GM12878 (cell line): ENCODE results near the gene JRKL. TPM values are rescaled to one million over a fixed set of nuclear protein-coding genes. Genes with fewer than 3 reads are reported as not detected.

ENCODE experiments used
- CBFB ChIP-seq: IDR thresholded peaks from 2 replicates; pipeline ENCODE4 v1.6.1; 2016; ENCODE audit warnings: antibody characterized with exemption, low read depth
- CREB1 ChIP-seq: IDR thresholded peaks from 2 replicates; pipeline ENCODE4 v1.6.1; 2012; ENCODE audit warnings: low read depth, mild to moderate bottlenecking, inconsistent platforms
- EGR1 ChIP-seq, 2 experiments: IDR thresholded peaks; 1 replicate in 1 of 2; 2 replicates in 1 of 2; pipeline ENCODE4 v1.6.1; 2011 to 2012; ENCODE audit warnings: low read depth in 2 of 2, low read length in 2 of 2, borderline replicate concordance in 1 of 2, mild to moderate bottlenecking in 1 of 2, moderate library complexity in 1 of 2
- HDGF ChIP-seq: fragments of 450-650 bp; IDR thresholded peaks from 2 replicates; pipeline ENCODE4 v1.6.1; 2016; ENCODE audit warnings: antibody characterized with exemption
- IKZF1 ChIP-seq: fragments of 450-650 bp; conservative IDR thresholded peaks from 2 replicates; pipeline ENCODE4 v1.6.1; 2017; ENCODE audit warnings: antibody characterized with exemption, mild to moderate bottlenecking
- KDM1A ChIP-seq: fragments of 200-600 bp; sonication (generic); IDR thresholded peaks from 2 replicates; pipeline ENCODE4 v1.6.1; 2016; ENCODE audit warnings: borderline replicate concordance
- LARP7 ChIP-seq: fragments of 450-650 bp; IDR thresholded peaks from 2 replicates; pipeline ENCODE4 v1.6.1; 2017; ENCODE audit warnings: mild to moderate bottlenecking
- MTA2 ChIP-seq: fragments of 450-650 bp; IDR thresholded peaks from 2 replicates; pipeline ENCODE4 v1.6.1; 2016; ENCODE audit warnings: low read depth, mild to moderate bottlenecking, moderate library complexity
- MYC ChIP-seq: IDR thresholded peaks from 2 replicates; pipeline ENCODE4 v1.6.1; 2011; ENCODE audit warnings: mild to moderate bottlenecking, low read length, moderate library complexity, inconsistent platforms; ENCODE audit not compliant: insufficient read depth, insufficient replicate concordance, insufficient read length, severe bottlenecking
- POLR2AphosphoS2 ChIP-seq: IDR thresholded peaks from 2 replicates; pipeline ENCODE4 v1.6.1; 2011; ENCODE audit warnings: low read depth, mild to moderate bottlenecking, low read length, improper control_type of control experiment, moderate library complexity
- SIN3A ChIP-seq: IDR thresholded peaks from 2 replicates; pipeline ENCODE4 v1.6.1; 2012; ENCODE audit warnings: low read depth, low read length, improper control_type of control experiment
- WRNIP1 ChIP-seq: IDR thresholded peaks from 2 replicates; pipeline ENCODE4 v1.6.1; 2011; ENCODE audit warnings: low read depth, low read length, improper control_type of control experiment, borderline replicate concordance
- polyA plus RNA-seq, 11 experiments: library from polyadenylated mRNA; depleted of rRNA in 4 of 11; unstranded in 6 of 11; stranded (reverse) in 5 of 11; fragments of >200 nt; fragmentation: Nextera tagmentation in 4 of 11; fragmentation: Illumina TruSeq in 1 of 11; extraction: Ambion mirVana in 4 of 11; extraction: Trizol in 1 of 11; gene quantifications; 1 replicate in 1 of 11; 2 replicates in 10 of 11; pipeline versions ENCODE4 v1.2.1 to v1.2.3, GENCODE V29; 2011 to 2016; ENCODE audit warnings: inconsistent platforms in 2 of 11, missing spikeins in 2 of 11, low read depth in 1 of 11
- total RNA-seq, 4 experiments: library from RNA; depleted of rRNA in 3 of 4; stranded (reverse); fragments of >200 nt in 3 of 4; fragmentation: Illumina TruSeq in 1 of 4; extraction: Trizol in 1 of 4; gene quantifications; 2 replicates each; pipeline versions ENCODE4 v1.2.1 to v1.2.3, GENCODE V29; 2013 to 2021
- TF ChIP-seq, protein P1 (sequence below): fragments of 450-650 bp; IDR thresholded peaks from 2 replicates; pipeline ENCODE4 v1.6.1; 2017; ENCODE audit warnings: antibody characterized with exemption, mild to moderate bottlenecking, moderate library complexity
- TF ChIP-seq, protein P2 (sequence below): fragments of 450-650 bp; formaldehyde crosslinking; IDR thresholded peaks from 2 replicates; pipeline ENCODE4 v1.4.0; 2022; ENCODE audit warnings: mild to moderate bottlenecking, moderate library complexity
- TF ChIP-seq, protein P3 (sequence below): fragments of 450-650 bp; IDR thresholded peaks from 2 replicates; pipeline ENCODE4 v1.6.1; 2014; ENCODE audit warnings: mild to moderate bottlenecking
- TF ChIP-seq, protein P4 (sequence below), 3 experiments: IDR thresholded peaks in 2 of 3; conservative IDR thresholded peaks in 1 of 3; 2 replicates each; pipeline ENCODE4 v1.5.1; 2011; ENCODE audit warnings: low read depth in 3 of 3, low read length in 3 of 3, mild to moderate bottlenecking in 3 of 3, control low read depth in 2 of 3, moderate library complexity in 2 of 3, inconsistent platforms in 1 of 3, mixed read lengths in 1 of 3; ENCODE audit not compliant: control insufficient read depth in 2 of 3, insufficient read depth in 1 of 3; ENCODE audit errors: extremely low read depth in 1 of 3
- TF ChIP-seq, protein P5 (sequence below): IDR thresholded peaks from 2 replicates; pipeline ENCODE4 v1.6.1; 2012; ENCODE audit warnings: low read depth, low read length, improper control_type of control experiment

The JRKL gene
- total and polyA plus RNA-seq, 10 of the 15 experiments (the other 5 are each of a cell fraction or from before 2014, with no cell fraction given): 3.8 to 12.4 (median 8.5) TPM

DNA sequence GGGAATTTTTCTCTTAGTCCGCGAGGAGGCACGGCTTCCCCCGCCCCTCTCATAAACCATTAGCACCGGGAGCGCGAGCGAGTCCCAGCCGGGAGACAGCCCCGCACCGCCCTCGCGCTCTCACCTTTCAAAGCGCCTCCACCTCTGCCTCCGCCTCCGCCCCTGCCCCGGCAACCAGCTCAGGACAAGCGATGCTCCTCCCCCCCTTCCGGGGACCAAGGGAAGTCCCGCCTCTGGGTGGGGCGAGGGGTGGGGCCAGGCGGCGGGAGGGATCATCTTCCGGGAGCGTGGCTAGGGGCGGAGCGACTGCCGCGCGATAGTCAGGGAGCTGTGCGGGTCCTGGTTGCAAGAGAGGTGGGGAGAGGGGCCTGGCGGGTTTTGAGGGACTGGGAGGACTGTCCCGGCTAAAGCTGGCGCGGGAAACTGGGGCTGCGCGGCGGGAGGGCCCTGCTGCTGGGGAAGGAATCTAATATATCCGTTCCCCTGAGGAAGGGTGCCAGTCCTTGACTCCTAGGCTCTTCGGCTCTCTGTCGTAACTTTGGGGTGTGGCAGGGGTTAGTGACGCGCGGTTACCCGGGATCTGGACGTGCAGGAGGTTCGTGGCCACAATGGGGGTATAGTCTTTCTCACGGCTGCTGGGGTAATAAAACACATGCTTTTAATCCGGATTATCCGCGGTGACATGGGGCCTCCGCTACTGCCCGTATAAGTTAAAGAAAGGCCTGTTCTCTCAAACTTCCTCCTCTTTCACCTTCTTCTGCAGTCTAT lies at the start of gene JRKL, which contains the start of gene CCDC82 (continued):
- TF ChIP-seq, protein P1, sequence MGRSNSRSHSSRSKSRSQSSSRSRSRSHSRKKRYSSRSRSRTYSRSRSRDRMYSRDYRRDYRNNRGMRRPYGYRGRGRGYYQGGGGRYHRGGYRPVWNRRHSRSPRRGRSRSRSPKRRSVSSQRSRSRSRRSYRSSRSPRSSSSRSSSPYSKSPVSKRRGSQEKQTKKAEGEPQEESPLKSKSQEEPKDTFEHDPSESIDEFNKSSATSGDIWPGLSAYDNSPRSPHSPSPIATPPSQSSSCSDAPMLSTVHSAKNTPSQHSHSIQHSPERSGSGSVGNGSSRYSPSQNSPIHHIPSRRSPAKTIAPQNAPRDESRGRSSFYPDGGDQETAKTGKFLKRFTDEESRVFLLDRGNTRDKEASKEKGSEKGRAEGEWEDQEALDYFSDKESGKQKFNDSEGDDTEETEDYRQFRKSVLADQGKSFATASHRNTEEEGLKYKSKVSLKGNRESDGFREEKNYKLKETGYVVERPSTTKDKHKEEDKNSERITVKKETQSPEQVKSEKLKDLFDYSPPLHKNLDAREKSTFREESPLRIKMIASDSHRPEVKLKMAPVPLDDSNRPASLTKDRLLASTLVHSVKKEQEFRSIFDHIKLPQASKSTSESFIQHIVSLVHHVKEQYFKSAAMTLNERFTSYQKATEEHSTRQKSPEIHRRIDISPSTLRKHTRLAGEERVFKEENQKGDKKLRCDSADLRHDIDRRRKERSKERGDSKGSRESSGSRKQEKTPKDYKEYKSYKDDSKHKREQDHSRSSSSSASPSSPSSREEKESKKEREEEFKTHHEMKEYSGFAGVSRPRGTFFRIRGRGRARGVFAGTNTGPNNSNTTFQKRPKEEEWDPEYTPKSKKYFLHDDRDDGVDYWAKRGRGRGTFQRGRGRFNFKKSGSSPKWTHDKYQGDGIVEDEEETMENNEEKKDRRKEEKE: no peak
- TF ChIP-seq EGR1 (IDR thresholded peaks at IDR 0.05; ENCODE audit: borderline replicate concordance in 1 of 2, low read depth in 2 of 2, low read length in 2 of 2): peak in 1 of 2 experiments; percentile 80; a peak in 1 of 3 replicates
- TF ChIP-seq CBFB: 0 out of 2 replicates have a peak, but pooled peaks have one; percentile 18
- TF ChIP-seq MYC: no peak
- peak; percentile 53 for TF ChIP-seq IKZF1
- TF ChIP-seq SIN3A: peak; percentile 73
- no peak for TF ChIP-seq WRNIP1
- no peak for TF ChIP-seq KDM1A
- TF ChIP-seq POLR2AphosphoS2: peak; percentile 71; the same call in 1 of the 2 replicates
- TF ChIP-seq, protein P2, sequence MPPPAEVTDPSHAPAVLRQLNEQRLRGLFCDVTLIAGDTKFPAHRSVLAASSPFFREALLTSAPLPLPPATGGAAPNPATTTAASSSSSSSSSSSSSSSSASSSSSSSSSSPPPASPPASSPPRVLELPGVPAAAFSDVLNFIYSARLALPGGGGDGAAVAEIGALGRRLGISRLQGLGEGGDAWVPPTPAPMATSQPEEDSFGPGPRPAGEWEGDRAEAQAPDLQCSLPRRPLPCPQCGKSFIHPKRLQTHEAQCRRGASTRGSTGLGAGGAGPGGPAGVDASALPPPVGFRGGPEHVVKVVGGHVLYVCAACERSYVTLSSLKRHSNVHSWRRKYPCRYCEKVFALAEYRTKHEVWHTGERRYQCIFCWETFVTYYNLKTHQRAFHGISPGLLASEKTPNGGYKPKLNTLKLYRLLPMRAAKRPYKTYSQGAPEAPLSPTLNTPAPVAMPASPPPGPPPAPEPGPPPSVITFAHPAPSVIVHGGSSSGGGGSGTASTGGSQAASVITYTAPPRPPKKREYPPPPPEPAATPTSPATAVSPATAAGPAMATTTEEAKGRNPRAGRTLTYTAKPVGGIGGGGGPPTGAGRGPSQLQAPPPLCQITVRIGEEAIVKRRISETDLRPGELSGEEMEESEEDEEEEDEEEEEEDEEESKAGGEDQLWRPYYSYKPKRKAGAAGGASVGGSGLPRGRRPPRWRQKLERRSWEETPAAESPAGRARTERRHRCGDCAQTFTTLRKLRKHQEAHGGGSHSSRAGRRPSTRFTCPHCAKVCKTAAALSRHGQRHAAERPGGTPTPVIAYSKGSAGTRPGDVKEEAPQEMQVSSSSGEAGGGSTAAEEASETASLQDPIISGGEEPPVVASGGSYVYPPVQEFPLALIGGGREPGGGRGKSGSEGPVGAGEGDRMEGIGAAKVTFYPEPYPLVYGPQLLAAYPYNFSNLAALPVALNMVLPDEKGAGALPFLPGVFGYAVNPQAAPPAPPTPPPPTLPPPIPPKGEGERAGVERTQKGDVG (CRISPR knock-in tag): no peak
- TF ChIP-seq HDGF: peak; percentile 89
- peak; percentile 21; the same call in 1 of the 2 replicates for TF ChIP-seq CREB1
- no peak for TF ChIP-seq MTA2
- TF ChIP-seq, protein P3, sequence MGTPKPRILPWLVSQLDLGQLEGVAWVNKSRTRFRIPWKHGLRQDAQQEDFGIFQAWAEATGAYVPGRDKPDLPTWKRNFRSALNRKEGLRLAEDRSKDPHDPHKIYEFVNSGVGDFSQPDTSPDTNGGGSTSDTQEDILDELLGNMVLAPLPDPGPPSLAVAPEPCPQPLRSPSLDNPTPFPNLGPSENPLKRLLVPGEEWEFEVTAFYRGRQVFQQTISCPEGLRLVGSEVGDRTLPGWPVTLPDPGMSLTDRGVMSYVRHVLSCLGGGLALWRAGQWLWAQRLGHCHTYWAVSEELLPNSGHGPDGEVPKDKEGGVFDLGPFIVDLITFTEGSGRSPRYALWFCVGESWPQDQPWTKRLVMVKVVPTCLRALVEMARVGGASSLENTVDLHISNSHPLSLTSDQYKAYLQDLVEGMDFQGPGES: no peak
- 0 out of 2 replicates have a peak, but pooled peaks have one; percentile 19 for TF ChIP-seq LARP7
- TF ChIP-seq, protein P4, sequence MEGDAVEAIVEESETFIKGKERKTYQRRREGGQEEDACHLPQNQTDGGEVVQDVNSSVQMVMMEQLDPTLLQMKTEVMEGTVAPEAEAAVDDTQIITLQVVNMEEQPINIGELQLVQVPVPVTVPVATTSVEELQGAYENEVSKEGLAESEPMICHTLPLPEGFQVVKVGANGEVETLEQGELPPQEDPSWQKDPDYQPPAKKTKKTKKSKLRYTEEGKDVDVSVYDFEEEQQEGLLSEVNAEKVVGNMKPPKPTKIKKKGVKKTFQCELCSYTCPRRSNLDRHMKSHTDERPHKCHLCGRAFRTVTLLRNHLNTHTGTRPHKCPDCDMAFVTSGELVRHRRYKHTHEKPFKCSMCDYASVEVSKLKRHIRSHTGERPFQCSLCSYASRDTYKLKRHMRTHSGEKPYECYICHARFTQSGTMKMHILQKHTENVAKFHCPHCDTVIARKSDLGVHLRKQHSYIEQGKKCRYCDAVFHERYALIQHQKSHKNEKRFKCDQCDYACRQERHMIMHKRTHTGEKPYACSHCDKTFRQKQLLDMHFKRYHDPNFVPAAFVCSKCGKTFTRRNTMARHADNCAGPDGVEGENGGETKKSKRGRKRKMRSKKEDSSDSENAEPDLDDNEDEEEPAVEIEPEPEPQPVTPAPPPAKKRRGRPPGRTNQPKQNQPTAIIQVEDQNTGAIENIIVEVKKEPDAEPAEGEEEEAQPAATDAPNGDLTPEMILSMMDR (IDR thresholded peaks at IDR 0.05 in 2 of 3, conservative IDR thresholded peaks at IDR 0.05 in 1 of 3; ENCODE audit: control insufficient read depth in 2 of 3, extremely low read depth in 1 of 3, insufficient read depth in 1 of 3, low read depth in 3 of 3, low read length in 3 of 3): no peak
- TF ChIP-seq, protein P5, sequence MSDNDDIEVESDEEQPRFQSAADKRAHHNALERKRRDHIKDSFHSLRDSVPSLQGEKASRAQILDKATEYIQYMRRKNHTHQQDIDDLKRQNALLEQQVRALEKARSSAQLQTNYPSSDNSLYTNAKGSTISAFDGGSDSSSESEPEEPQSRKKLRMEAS: peak; percentile 63
